IMR-90 (cell line): ENCODE data around the gene CDH1. TPM values are rescaled to one million over a fixed set of nuclear protein-coding genes. Genes with fewer than 3 reads are reported as not detected.

ENCODE experiments used
- ATAC-seq: fragments of 200-7000 bp; cut with Tn5 transposase; 2 replicates; pipeline ENCODE4 v1.9.1; 2020; ENCODE audit warnings: low read depth, mild to moderate bottlenecking, moderate library complexity
- BruUV-seq: library from RNA; stranded (reverse); fragments of 400-500 nt; replicated peaks from 2 replicates; lab custom pipeline; 2021; lab: Mats Ljungman, UMichigan
- CTCF ChIA-PET: fragments of 300-600 bp; formaldehyde crosslinking; extraction: SDS; loops from one replicate; lab custom pipeline; 2021; ENCODE audit warnings: antibody characterized with exemption; lab: Yijun Ruan, JAX
- POLR2A ChIA-PET: fragments of 300-600 bp; sonication (Branson Sonifier 250); formaldehyde crosslinking; loops from one replicate; lab custom pipeline; 2022; ENCODE audit warnings: antibody characterized with exemption; ENCODE audit not compliant: unreplicated experiment; lab: Charles Lee
- DNase-seq: peaks from one replicate; pipeline ENCODE4 v3.0.0; 2013
- H2AFZ ChIP-seq: replicated peaks from 2 replicates; pipeline ENCODE3; 2013; ENCODE audit warnings: low read length, mild to moderate bottlenecking; ENCODE audit not compliant: poor library complexity
- H2AK5ac ChIP-seq: 2 replicates; pipeline ENCODE4 v1.6.1; 2013; ENCODE audit warnings: low read depth, low read length, inconsistent platforms
- H2AK9ac ChIP-seq: replicated peaks from 2 replicates; pipeline ENCODE3; 2013; ENCODE audit warnings: mild to moderate bottlenecking, low read depth, low read length, moderate library complexity; ENCODE audit not compliant: poor library complexity
- H2BK120ac ChIP-seq: 2 replicates; pipeline ENCODE4 v1.6.1; 2013; ENCODE audit warnings: low read depth, low read length, inconsistent platforms
- H2BK15ac ChIP-seq: 3 replicates; pipeline ENCODE4 v1.6.1; 2013; ENCODE audit warnings: low read depth, low read length, inconsistent platforms
- H2BK20ac ChIP-seq: 2 replicates; pipeline ENCODE4 v1.6.1; 2013; ENCODE audit warnings: low read depth, mild to moderate bottlenecking, inconsistent platforms, low read length, moderate library complexity
- H2BK5ac ChIP-seq: 2 replicates; pipeline ENCODE4 v1.6.1; 2013; ENCODE audit warnings: mild to moderate bottlenecking, low read depth, low read length, inconsistent platforms; ENCODE audit not compliant: poor library complexity, severe bottlenecking
- H3K14ac ChIP-seq: replicated peaks from 2 replicates; pipeline ENCODE4 v1.6.1; 2013; ENCODE audit warnings: low read depth, low read length, inconsistent platforms
- H3K18ac ChIP-seq: 2 replicates; pipeline ENCODE4 v1.6.1; 2013; ENCODE audit warnings: low read depth, low read length, control low read depth
- H3K23ac ChIP-seq: 2 replicates; pipeline ENCODE4 v1.6.1; 2013; ENCODE audit warnings: low read depth, low read length, inconsistent platforms
- H3K27ac ChIP-seq: 2 replicates; pipeline ENCODE4 v1.5.1; 2013; ENCODE audit warnings: mild to moderate bottlenecking, control low read depth, low read length; ENCODE audit not compliant: insufficient read depth
- H3K27me3 ChIP-seq: 2 replicates; pipeline ENCODE4 v1.6.1; 2013; ENCODE audit warnings: low read length; ENCODE audit not compliant: control insufficient read depth, insufficient read depth
- H3K36me3 ChIP-seq: 2 replicates; pipeline ENCODE4 v1.6.1; 2013; ENCODE audit warnings: low read length, mixed read lengths; ENCODE audit not compliant: control insufficient read depth, insufficient read depth
- H3K4ac ChIP-seq: 2 replicates; pipeline ENCODE4 v1.6.1; 2013; ENCODE audit warnings: low read depth, low read length, inconsistent platforms
- H3K4me1 ChIP-seq: 2 replicates; pipeline ENCODE4 v1.6.1; 2013; ENCODE audit warnings: low read length, mixed read lengths; ENCODE audit not compliant: control insufficient read depth, insufficient read depth
- H3K4me2 ChIP-seq: 2 replicates; pipeline ENCODE4 v1.6.1; 2013; ENCODE audit warnings: low read depth, mild to moderate bottlenecking, control low read depth, low read length, moderate library complexity
- H3K4me3 ChIP-seq: 2 replicates; pipeline ENCODE4 v1.5.1; 2013; ENCODE audit warnings: low read depth, mild to moderate bottlenecking, control low read depth, low read length, moderate library complexity; ENCODE audit not compliant: insufficient read depth
- H3K56ac ChIP-seq: 2 replicates; pipeline ENCODE4 v1.6.1; 2013; ENCODE audit warnings: low read length, inconsistent platforms; ENCODE audit not compliant: insufficient read depth; ENCODE audit errors: extremely low read depth
- H3K79me1 ChIP-seq, 2 experiments: 2 replicates each; pipeline ENCODE4 v1.6.1; 2013; ENCODE audit warnings: low read length in 2 of 2, inconsistent platforms in 1 of 2, low read depth in 1 of 2
- H3K9ac ChIP-seq: 2 replicates; pipeline ENCODE4 v1.6.1; 2013; ENCODE audit warnings: low read depth, low read length, control low read depth
- H3K9me1 ChIP-seq: 2 replicates; pipeline ENCODE4 v1.6.1; 2013; ENCODE audit warnings: low read length, inconsistent platforms; ENCODE audit not compliant: insufficient read depth
- H3K9me3 ChIP-seq: 2 replicates; pipeline ENCODE4 v1.6.1; 2013; ENCODE audit warnings: low read length; ENCODE audit not compliant: control insufficient read depth, insufficient read depth
- H4K20me1 ChIP-seq: 2 replicates; pipeline ENCODE4 v1.6.1; 2013; ENCODE audit warnings: low read length, inconsistent platforms; ENCODE audit not compliant: insufficient read depth
- H4K5ac ChIP-seq: 2 replicates; pipeline ENCODE4 v1.6.1; 2013; ENCODE audit warnings: mild to moderate bottlenecking, low read depth, low read length, control low read depth
- H4K8ac ChIP-seq, 2 experiments: 2 replicates each; pipeline ENCODE4 v1.6.1; 2013; ENCODE audit warnings: low read depth in 2 of 2, low read length in 2 of 2, control low read depth in 1 of 2, inconsistent platforms in 1 of 2
- H4K91ac ChIP-seq: 2 replicates; pipeline ENCODE4 v1.6.1; 2013; ENCODE audit warnings: low read depth, low read length, inconsistent platforms; ENCODE audit not compliant: insufficient read depth
- BHLHE40 ChIP-seq: fragments of 150-350 bp; IDR thresholded peaks from 2 replicates; pipeline ENCODE4 v1.6.1; 2016; ENCODE audit warnings: mild to moderate bottlenecking, low read depth, low read length
- CEBPB ChIP-seq: IDR thresholded peaks from 2 replicates; pipeline ENCODE4 v1.6.1; 2012; ENCODE audit warnings: low read depth, low read length, improper control_type of control experiment
- CHD1 ChIP-seq: IDR thresholded peaks from 2 replicates; pipeline ENCODE4 v1.6.1; 2012; ENCODE audit warnings: low read depth, low read length, improper control_type of control experiment
- FOS ChIP-seq: fragments of 150-350 bp; IDR thresholded peaks from 2 replicates; pipeline ENCODE4 v1.6.1; 2016; ENCODE audit warnings: low read depth, low read length
- MAFK ChIP-seq: IDR thresholded peaks from 2 replicates; pipeline ENCODE4 v1.6.1; 2012; ENCODE audit warnings: low read depth, low read length, improper control_type of control experiment
- MAZ ChIP-seq: IDR thresholded peaks from 2 replicates; pipeline ENCODE4 v1.6.1; 2012; ENCODE audit warnings: low read depth, mild to moderate bottlenecking, low read length, improper control_type of control experiment, moderate library complexity, borderline replicate concordance
- MXI1 ChIP-seq: IDR thresholded peaks from 2 replicates; pipeline ENCODE4 v1.6.1; 2012; ENCODE audit warnings: low read depth, mild to moderate bottlenecking, low read length, moderate library complexity, borderline replicate concordance
- NFE2L2 ChIP-seq: fragments of 150-350 bp; IDR thresholded peaks from 2 replicates; pipeline ENCODE4 v1.6.1; 2016; ENCODE audit warnings: low read depth, mild to moderate bottlenecking, low read length
- POLR2A ChIP-seq: IDR thresholded peaks from 2 replicates; pipeline ENCODE4 v1.6.1; 2012; ENCODE audit warnings: mild to moderate bottlenecking, low read depth, low read length
- RAD21 ChIP-seq: IDR thresholded peaks from 2 replicates; pipeline ENCODE4 v1.6.1; 2012; ENCODE audit warnings: low read length, improper control_type of control experiment
- RCOR1 ChIP-seq: IDR thresholded peaks from 2 replicates; pipeline ENCODE4 v1.6.1; 2012; ENCODE audit warnings: mild to moderate bottlenecking, low read length, improper control_type of control experiment; ENCODE audit not compliant: insufficient replicate concordance
- RFX5 ChIP-seq: IDR thresholded peaks from 2 replicates; pipeline ENCODE4 v1.8.0; 2012; ENCODE audit warnings: low read depth, mild to moderate bottlenecking, low read length, moderate library complexity
- SMC3 ChIP-seq: fragments of 150-350 bp; IDR thresholded peaks from 2 replicates; pipeline ENCODE4 v1.6.1; 2016; ENCODE audit warnings: low read depth, mild to moderate bottlenecking, antibody characterized with exemption, low read length, moderate library complexity
- USF2 ChIP-seq: fragments of 150-350 bp; IDR thresholded peaks from 2 replicates; pipeline ENCODE4 v1.6.1; 2017; ENCODE audit warnings: mild to moderate bottlenecking, antibody characterized with exemption, low read length, low read depth
- WGBS, 2 experiments: methylation state at CpG; one replicate each; pipeline versions ENCODE4 v1.1.5 to v1.1.7; 2013; ENCODE audit warnings: missing lambda C conversion rate in 2 of 2; ENCODE audit not compliant: insufficient read length in 1 of 2; ENCODE audit errors: extremely low coverage in 2 of 2; 5-methylcytosine and 5-hydroxymethylcytosine counted together
- dilution Hi-C: fragments of 300-500 bp; cut with HindIII; formaldehyde crosslinking; loops from one replicate; pipeline ENCODE4 v1.14.3; 2018; ENCODE audit warnings: low sequenced_read_pairs; ENCODE audit not compliant: unreplicated experiment
- in situ Hi-C: fragments of 300-500 bp; cut with MboI; formaldehyde crosslinking; loops from 3 replicates; pipeline ENCODE4 v1.14.3; 2019; ENCODE audit warnings: low sequenced_read_pairs, inconsistent platforms, mixed read lengths
- intact Hi-C: fragments of 100-400 bp; cut with micrococcal nuclease; formaldehyde crosslinking; loops from 2 replicates; pipeline ENCODE4 v1.10.0; 2022
- polyA plus RNA-seq, 3 experiments: library from polyadenylated mRNA; depleted of rRNA; stranded (reverse); fragments of >200 nt; gene quantifications; 2 replicates each; pipeline ENCODE4 v1.2.3, GENCODE V29; 2012; ENCODE audit warnings: low replicate concordance in 1 of 3
- total RNA-seq: library from RNA; depleted of rRNA; stranded (reverse); fragments of >200 nt; gene quantifications from 2 replicates; pipeline ENCODE4 v1.2.3, GENCODE V29; 2012
- TF ChIP-seq, protein P1 (sequence below): conservative IDR thresholded peaks from 2 replicates; pipeline ENCODE4 v1.5.1; 2012; ENCODE audit warnings: mild to moderate bottlenecking, low read depth, low read length, improper control_type of control experiment
- TF ChIP-seq, protein P2 (sequence below): fragments of 150-350 bp; IDR thresholded peaks from 2 replicates; pipeline ENCODE4 v1.6.1; 2016; ENCODE audit warnings: low read depth, mild to moderate bottlenecking, low read length, moderate library complexity, borderline replicate concordance

Gene CDH1
- total and polyA plus RNA-seq, 2 of the 4 experiments (the other 2 are of a cell fraction) = under 0.01 TPM; not detected in 1

DNA sequence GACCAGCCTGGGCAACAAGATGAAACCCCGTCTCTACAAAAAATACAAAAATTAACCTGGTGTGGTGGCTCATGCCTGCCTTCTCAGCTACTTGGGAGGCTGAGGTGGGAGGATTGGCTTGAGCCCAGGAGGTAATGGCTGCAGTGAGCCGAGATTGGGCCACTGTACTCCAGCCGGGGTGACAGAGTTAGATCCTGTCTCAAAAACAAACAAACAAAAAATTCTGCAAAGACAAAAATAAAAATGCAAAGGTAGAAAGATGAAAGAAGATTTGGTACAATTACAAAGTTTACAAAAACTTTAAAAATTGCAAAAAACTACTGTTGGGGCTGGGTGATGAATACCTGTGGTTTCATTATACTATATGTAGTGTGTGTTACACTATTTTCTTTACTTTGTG lies 5.5 kb upstream of the CDH1 start:
- H3K9me3 ChIP-seq = no peaks in the 10 kb centered on the region
- intact Hi-C loops = no loop called here
- H3K4me3 ChIP-seq = no peak overlapping the region
- H4K8ac ChIP-seq = no peak overlapping the region
- no peak overlapping the region for H2BK120ac ChIP-seq
- H3K4ac ChIP-seq = no peak overlapping the region
- H3K9me1 ChIP-seq = no peaks in the 10 kb centered on the region
- H3K14ac ChIP-seq = no peak overlapping the region
- no peak overlapping the region for H3K18ac ChIP-seq
- BruUV-seq = no TSS peak
- H3K23ac ChIP-seq = no peak overlapping the region
- dilution Hi-C loops = no loop called here
- no peak overlapping the region for H4K5ac ChIP-seq
- no peak overlapping the region for H2AK9ac ChIP-seq
- H3K27ac ChIP-seq = no peak overlapping the region
- DNase-seq (no peak), ATAC-seq (no peak)
- no peak overlapping the region for H2AFZ ChIP-seq
- H4K20me1 ChIP-seq = no peaks in the 10 kb centered on the region
- H4K91ac ChIP-seq = no peak overlapping the region
- no peak overlapping the region for H2AK5ac ChIP-seq
- no peak overlapping the region for H3K4me2 ChIP-seq
- CTCF ChIA-PET = no interaction called here
- no CpG with 5 or more reads among the region's 3 CpGs for WGBS, 2 experiments
- H3K36me3 ChIP-seq = no peaks in the 10 kb centered on the region
- no peaks in the 10 kb centered on the region for H3K4me1 ChIP-seq
- in situ Hi-C loops = no loop called here
- no peak overlapping the region for H2BK15ac ChIP-seq
- TF ChIP-seq RFX5 (no peak), FOS (no peak), MXI1 (no peak), RCOR1 (no peak), MAFK (no peak), MAZ (no peak), CEBPB (no peak), BHLHE40 (no peak), RAD21 (no peak), NFE2L2 (no peak), CHD1 (no peak), POLR2A (no peak), SMC3 (no peak), USF2 (no peak)
- TF ChIP-seq, protein P1, sequence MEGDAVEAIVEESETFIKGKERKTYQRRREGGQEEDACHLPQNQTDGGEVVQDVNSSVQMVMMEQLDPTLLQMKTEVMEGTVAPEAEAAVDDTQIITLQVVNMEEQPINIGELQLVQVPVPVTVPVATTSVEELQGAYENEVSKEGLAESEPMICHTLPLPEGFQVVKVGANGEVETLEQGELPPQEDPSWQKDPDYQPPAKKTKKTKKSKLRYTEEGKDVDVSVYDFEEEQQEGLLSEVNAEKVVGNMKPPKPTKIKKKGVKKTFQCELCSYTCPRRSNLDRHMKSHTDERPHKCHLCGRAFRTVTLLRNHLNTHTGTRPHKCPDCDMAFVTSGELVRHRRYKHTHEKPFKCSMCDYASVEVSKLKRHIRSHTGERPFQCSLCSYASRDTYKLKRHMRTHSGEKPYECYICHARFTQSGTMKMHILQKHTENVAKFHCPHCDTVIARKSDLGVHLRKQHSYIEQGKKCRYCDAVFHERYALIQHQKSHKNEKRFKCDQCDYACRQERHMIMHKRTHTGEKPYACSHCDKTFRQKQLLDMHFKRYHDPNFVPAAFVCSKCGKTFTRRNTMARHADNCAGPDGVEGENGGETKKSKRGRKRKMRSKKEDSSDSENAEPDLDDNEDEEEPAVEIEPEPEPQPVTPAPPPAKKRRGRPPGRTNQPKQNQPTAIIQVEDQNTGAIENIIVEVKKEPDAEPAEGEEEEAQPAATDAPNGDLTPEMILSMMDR = no peak
- TF ChIP-seq, protein P2, sequence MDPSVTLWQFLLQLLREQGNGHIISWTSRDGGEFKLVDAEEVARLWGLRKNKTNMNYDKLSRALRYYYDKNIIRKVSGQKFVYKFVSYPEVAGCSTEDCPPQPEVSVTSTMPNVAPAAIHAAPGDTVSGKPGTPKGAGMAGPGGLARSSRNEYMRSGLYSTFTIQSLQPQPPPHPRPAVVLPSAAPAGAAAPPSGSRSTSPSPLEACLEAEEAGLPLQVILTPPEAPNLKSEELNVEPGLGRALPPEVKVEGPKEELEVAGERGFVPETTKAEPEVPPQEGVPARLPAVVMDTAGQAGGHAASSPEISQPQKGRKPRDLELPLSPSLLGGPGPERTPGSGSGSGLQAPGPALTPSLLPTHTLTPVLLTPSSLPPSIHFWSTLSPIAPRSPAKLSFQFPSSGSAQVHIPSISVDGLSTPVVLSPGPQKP = no peak
- peaks cover 30% of the 10 kb centered on the region for H3K27me3 ChIP-seq
- no peak overlapping the region for H3K56ac ChIP-seq
- no peak overlapping the region for H3K9ac ChIP-seq
- POLR2A ChIA-PET = no interaction called here
- no peak overlapping the region for H2BK5ac ChIP-seq
- H3K79me1 ChIP-seq = no peaks in the 10 kb centered on the region
- H2BK20ac ChIP-seq = no peak overlapping the region
